Body of pancreas (tissue), 4 donors: ENCODE measurements around the gene EQTN. TPM values are rescaled to one million over a fixed set of nuclear protein-coding genes. Genes with fewer than 3 reads are reported as not detected.

Experiments
- ATAC-seq: fragments of 150-250 bp; one replicate; pipeline ENCODE4 v1.9.1; 2016
- DNase-seq, 4 donors: peaks; one replicate each; pipeline ENCODE4 v3.0.0-alpha.2; 2019
- H3K27ac ChIP-seq, 4 donors: fragments of 200-600 bp; sonication (generic); 1 replicate in 3 of 4; 2 replicates in 1 of 4; pipeline versions ENCODE4 v1.5.1 to v1.6.1; 2016 to 2019; ENCODE audit warnings: mild to moderate bottlenecking in 1 of 4, mixed read lengths in 1 of 4, moderate library complexity in 1 of 4
- H3K27me3 ChIP-seq, 2 donors: fragments of 200-600 bp; sonication (generic); one replicate each; pipeline ENCODE4 v1.6.0; 2016; ENCODE audit warnings: mild to moderate bottlenecking in 1 of 2
- H3K36me3 ChIP-seq, 2 donors: fragments of 200-600 bp; sonication (generic); replicated peaks in 1 of 2; 2 replicates each; pipeline ENCODE4 v1.5.1; 2016; ENCODE audit warnings: low read depth in 2 of 2; ENCODE audit not compliant: insufficient read depth in 1 of 2
- H3K4me1 ChIP-seq: fragments of 200-600 bp; sonication (generic); one replicate; pipeline ENCODE4 v1.6.0; 2016
- H3K4me3 ChIP-seq, 2 donors: fragments of 200-600 bp; sonication (generic); 1 replicate in 1 of 2; 2 replicates in 1 of 2; pipeline ENCODE4 v1.5.1; 2016 to 2019
- H3K9me3 ChIP-seq, 3 donors: fragments of 200-600 bp; sonication (generic); 1 replicate in 2 of 3; 2 replicates in 1 of 3; pipeline ENCODE4 v1.5.1; 2016
- CTCF ChIP-seq, 7 experiments: fragments of 450-650 bp in 4 of 7; fragments of 200-600 bp in 3 of 7; sonication (generic) in 3 of 7; IDR thresholded peaks; one replicate each; pipeline ENCODE4 v1.5.1; 2016 to 2019; ENCODE audit warnings: antibody characterized with exemption in 7 of 7
- POLR2A ChIP-seq, 3 donors: fragments of 450-650 bp; IDR thresholded peaks; one replicate each; pipeline ENCODE4 v1.6.1; 2016; ENCODE audit warnings: antibody characterized with exemption in 3 of 3, mild to moderate bottlenecking in 2 of 3
- WGBS, 2 donors: methylation state at CpG; one replicate each; pipeline ENCODE4 v1.1.5; 2017; 5-methylcytosine and 5-hydroxymethylcytosine counted together
- intact Hi-C: fragments of 100-400 bp; cut with DNase I; formaldehyde crosslinking; loops from one replicate; pipeline ENCODE4 v1.15.1; 2023
- total RNA-seq, 2 donors: library from RNA; depleted of rRNA; stranded (reverse); fragments of >200 nt; gene quantifications; one replicate each; pipeline ENCODE4 v1.1.0, GENCODE V29; 2016

EQTN gene
- total RNA-seq, 2 donors from 2014 or later: not detected

DNA sequence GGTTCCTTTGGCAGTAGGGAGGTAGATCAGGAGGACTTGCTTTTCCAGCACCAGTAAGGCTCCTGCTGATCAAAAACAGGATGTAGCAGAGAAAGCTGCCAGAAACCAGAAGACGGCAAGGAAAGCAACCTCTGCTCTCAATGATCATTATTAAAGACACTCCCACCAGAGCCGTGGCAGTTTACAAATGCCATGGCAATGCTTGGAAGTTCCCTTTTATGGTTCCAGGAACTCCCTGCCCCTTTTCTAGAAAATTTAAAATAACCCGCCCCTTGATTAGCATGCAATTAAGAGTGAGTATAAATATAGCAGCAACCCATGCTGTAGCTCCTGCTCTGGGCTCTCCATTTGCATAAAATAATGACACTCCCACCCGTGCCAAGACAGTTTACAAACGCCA, 16.1 kb downstream of the EQTN start:
- Histone ChIP-seq H3K4me1 (no peaks in the 10 kb centered on the region), H3K36me3 (no peaks in the 10 kb centered on the region), H3K27ac (no peak overlapping the region), H3K4me3 (no peak overlapping the region), H3K27me3 (no peaks in the 10 kb centered on the region), H3K9me3 (no peaks in the 10 kb centered on the region)
- TF ChIP-seq CTCF (IDR thresholded peaks at IDR 0.05) (no peak), POLR2A (IDR thresholded peaks at IDR 0.05) (no peak)
- intact Hi-C loops: no loop called here
- DNase-seq (no peak), ATAC-seq (no peak)
- WGBS, 2 donors: 34 to 37% methylated on average over 5 of the region's 5 CpGs

DNA sequence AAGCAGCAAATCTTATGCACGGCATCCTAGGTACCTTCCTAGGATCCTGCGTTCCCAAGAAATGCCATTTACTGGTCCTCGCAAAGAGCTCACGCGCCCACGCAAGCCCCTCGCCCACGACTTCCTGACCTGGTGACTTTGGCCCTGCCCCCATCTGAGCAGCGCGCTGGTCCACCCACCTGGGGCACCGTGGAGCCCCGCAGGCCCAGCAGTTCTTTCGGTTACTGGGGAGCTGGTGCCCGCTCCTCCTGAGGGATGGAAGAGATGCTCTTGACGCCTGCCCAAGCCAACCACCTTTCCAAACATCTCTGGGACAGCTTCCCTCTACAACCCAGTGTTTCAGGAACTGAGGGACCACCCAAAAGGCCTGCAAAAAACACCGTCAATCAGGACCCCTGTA, 16.7 kb downstream of the EQTN start:
- WGBS, 2 donors: 83 to 94% methylated on average over 6 to 16 of the region's 16 CpGs
- ATAC-seq (no peak), DNase-seq (no peak)
- Histone ChIP-seq H3K9me3 (no peaks in the 10 kb centered on the region), H3K36me3 (no peaks in the 10 kb centered on the region), H3K27ac (no peak overlapping the region), H3K4me1 (no peaks in the 10 kb centered on the region), H3K4me3 (no peak overlapping the region), H3K27me3 (no peaks in the 10 kb centered on the region)
- no peak for TF ChIP-seq POLR2A (IDR thresholded peaks at IDR 0.05)
- TF ChIP-seq CTCF (IDR thresholded peaks at IDR 0.05): no peak
- intact Hi-C loops: no loop called here

GRCh38 chr9:27279611-27280010, 17.3 kb downstream of the EQTN start:
- intact Hi-C loops: loop anchor here (10.0 kb wide), 1 partner anchor 245 kb away; no protein-coding TSS in a partner anchor
- TF ChIP-seq POLR2A (IDR thresholded peaks at IDR 0.05): no peak
- TF ChIP-seq CTCF (IDR thresholded peaks at IDR 0.05): no peak
- Histone ChIP-seq H3K27me3 (no peaks in the 10 kb centered on the region), H3K27ac (no peak overlapping the region), H3K4me1 (no peaks in the 10 kb centered on the region), H3K36me3 (no peaks in the 10 kb centered on the region), H3K9me3 (no peaks in the 10 kb centered on the region), H3K4me3 (no peak overlapping the region)
- ATAC-seq (no peak), DNase-seq (no peak)
- 68 to 70% methylated on average over 3 of the region's 3 CpGs for WGBS, 2 donors

DNA sequence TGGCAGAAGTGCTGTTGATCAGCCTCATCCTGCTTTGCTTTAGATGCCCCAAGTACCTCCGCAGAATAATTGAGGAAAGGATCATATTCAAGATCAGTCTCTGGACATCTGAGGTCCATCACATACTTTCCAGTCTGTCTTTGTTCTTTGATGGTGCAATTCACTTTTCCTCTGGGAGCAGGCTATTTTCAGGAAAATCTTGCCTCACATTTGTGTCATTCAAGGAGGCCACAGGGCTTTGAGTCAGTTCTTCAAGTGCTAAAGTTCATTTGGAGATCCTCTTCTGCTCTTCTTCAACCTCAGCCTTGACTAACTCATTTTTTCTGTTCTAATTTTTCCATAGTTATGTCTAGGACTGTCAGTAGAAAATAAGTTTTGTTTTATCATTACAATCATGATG, 18.6 kb downstream of the EQTN start:
- no peaks in the 10 kb centered on the region for H3K27me3 ChIP-seq
- no peak for TF ChIP-seq POLR2A (IDR thresholded peaks at IDR 0.05)
- no peak for TF ChIP-seq CTCF (IDR thresholded peaks at IDR 0.05)
- intact Hi-C loops: loop anchor here (10.0 kb wide), 1 partner anchor 244 kb away; no protein-coding TSS in a partner anchor
- ATAC-seq: no peak
- DNase-seq: no peak
- no peaks in the 10 kb centered on the region for H3K4me1 ChIP-seq
- H3K36me3 ChIP-seq: no peaks in the 10 kb centered on the region
- H3K9me3 ChIP-seq: no peaks in the 10 kb centered on the region
- H3K27ac ChIP-seq: no peak overlapping the region
- WGBS, 2 donors: 55 to 63% methylated on average over 1 of the region's 1 CpG
- H3K4me3 ChIP-seq: no peak overlapping the region
